B cell (primary cell): ENCODE data around the gene SPEF1. TPM values are rescaled to one million over a fixed set of nuclear protein-coding genes. Genes with fewer than 3 reads are reported as not detected.

Experiments
- ATAC-seq: fragments of 200-7000 bp; cut with Tn5 transposase; one replicate; pipeline ENCODE4 v1.10.0; 2021; ENCODE audit warnings: low read depth, mild to moderate bottlenecking, moderate number of reproducible peaks, moderate library complexity
- CTCF ChIA-PET: fragments of 350-600 bp; sonication (Branson Sonifier 250); formaldehyde crosslinking; loops from one replicate; lab custom pipeline; 2021; ENCODE audit warnings: antibody characterized with exemption, inconsistent platforms; lab: Charles Lee
- POLR2A ChIA-PET: fragments of 350-600 bp; sonication (Branson Sonifier 250); formaldehyde crosslinking; loops from one replicate; lab custom pipeline; 2021; ENCODE audit warnings: antibody characterized with exemption; lab: Charles Lee
- DNase-seq: peaks from one replicate; pipeline ENCODE4 v3.0.0; 2013
- H2AFZ ChIP-seq: 2 replicates; pipeline ENCODE4 v1.6.1; 2012; ENCODE audit warnings: mild to moderate bottlenecking, low read depth, low read length; ENCODE audit not compliant: insufficient read depth, poor library complexity, severe bottlenecking
- H3K27ac ChIP-seq, 2 donors: 1 replicate in 1 of 2; 2 replicates in 1 of 2; pipeline ENCODE4 v1.5.1; 2012 to 2013; ENCODE audit warnings: low read length in 2 of 2, mild to moderate bottlenecking in 2 of 2, moderate library complexity in 1 of 2
- H3K27me3 ChIP-seq, 4 experiments: fragments of 200-600 bp in 1 of 4; sonication (generic) in 1 of 4; replicated peaks in 1 of 4; 1 replicate in 2 of 4; 2 replicates in 2 of 4; pipeline versions ENCODE4 v1.6.1 to v1.7.0; 2013 to 2016; ENCODE audit warnings: low read length in 3 of 4, mild to moderate bottlenecking in 2 of 4, mixed read lengths in 1 of 4, moderate library complexity in 1 of 4; ENCODE audit not compliant: insufficient read depth in 4 of 4, control insufficient read depth in 3 of 4; ENCODE audit errors: control extremely low read depth in 1 of 4
- H3K36me3 ChIP-seq, 2 experiments: replicated peaks in 1 of 2; 1 replicate in 1 of 2; 2 replicates in 1 of 2; pipeline versions ENCODE4 v1.6.1 to v1.7.1; 2013; ENCODE audit warnings: low read length in 1 of 2; ENCODE audit not compliant: insufficient read depth in 2 of 2, control insufficient read depth in 1 of 2; ENCODE audit errors: control extremely low read depth in 1 of 2, extremely low read depth in 1 of 2
- H3K4me1 ChIP-seq, 2 donors: fragments of 200-600 bp in 1 of 2; sonication (generic) in 1 of 2; 1 replicate in 1 of 2; 2 replicates in 1 of 2; pipeline versions ENCODE4 v1.5.1 to v1.6.1; 2013 to 2017; ENCODE audit warnings: low read length in 2 of 2; ENCODE audit not compliant: control insufficient read depth in 2 of 2, insufficient read depth in 2 of 2
- H3K4me2 ChIP-seq: replicated peaks from 2 replicates; pipeline ENCODE3; 2012; ENCODE audit warnings: mild to moderate bottlenecking, low read depth, low read length; ENCODE audit not compliant: poor library complexity, severe bottlenecking
- H3K4me3 ChIP-seq, 5 experiments: fragments of 200-600 bp in 1 of 5; sonication (generic) in 1 of 5; 1 replicate in 3 of 5; 2 replicates in 2 of 5; pipeline versions ENCODE4 v1.5.1 to v1.7.0; 2011 to 2016; ENCODE audit warnings: low read length in 4 of 5, mild to moderate bottlenecking in 4 of 5, low read depth in 2 of 5, control low read depth in 1 of 5, moderate library complexity in 1 of 5; ENCODE audit not compliant: insufficient read depth in 1 of 5; ENCODE audit errors: control extremely low read depth in 1 of 5, extremely low read depth in 1 of 5
- H3K79me2 ChIP-seq: fragments of 200-600 bp; sonication (generic); one replicate; pipeline ENCODE4 v1.6.0; 2016; ENCODE audit warnings: low read length; ENCODE audit not compliant: control insufficient read depth, insufficient read depth
- H3K9ac ChIP-seq: fragments of 200-600 bp; sonication (generic); 2 replicates; pipeline ENCODE4 v1.6.1; 2017; ENCODE audit warnings: mild to moderate bottlenecking, low read length, moderate library complexity
- H3K9me3 ChIP-seq, 3 donors: one replicate each; pipeline versions ENCODE4 v1.6.1 to v1.7.1; 2013; ENCODE audit warnings: low read length in 2 of 3; ENCODE audit not compliant: control insufficient read depth in 2 of 3, insufficient read depth in 1 of 3; ENCODE audit errors: control extremely low read depth in 1 of 3
- H4K20me1 ChIP-seq: 2 replicates; pipeline ENCODE4 v1.6.0; 2012; ENCODE audit warnings: mild to moderate bottlenecking, low read length; ENCODE audit not compliant: insufficient read depth, control insufficient read depth, poor library complexity, severe bottlenecking
- H3K27ac Mint-ChIP-seq: one replicate; pipeline ENCODE4 v1.8.0; 2021; ENCODE audit warnings: mixed read lengths
- H3K27me3 Mint-ChIP-seq: one replicate; pipeline ENCODE4 v1.8.0; 2021; ENCODE audit warnings: mixed read lengths
- H3K4me1 Mint-ChIP-seq: one replicate; pipeline ENCODE4 v1.8.0; 2021; ENCODE audit warnings: mixed read lengths
- H3K4me3 Mint-ChIP-seq: one replicate; pipeline ENCODE4 v1.8.0; 2021; ENCODE audit warnings: mixed read lengths
- H3K9me3 Mint-ChIP-seq: one replicate; pipeline ENCODE4 v1.8.0; 2022; ENCODE audit warnings: mixed read lengths; ENCODE audit not compliant: insufficient read depth
- CTCF ChIP-seq: fragments of 200-600 bp; IDR thresholded peaks from one replicate; pipeline ENCODE4 v1.8.0; 2022; ENCODE audit warnings: antibody characterized with exemption, mild to moderate bottlenecking
- EZH2 ChIP-seq: IDR thresholded peaks from 2 replicates; pipeline ENCODE4 v1.6.1; 2012; ENCODE audit warnings: borderline replicate concordance, low read depth, mild to moderate bottlenecking, moderate library complexity, low read length; ENCODE audit not compliant: insufficient read depth, poor library complexity, severe bottlenecking
- WGBS: methylation state at CpG from one replicate; pipeline ENCODE4 v1.1.5; 2013; ENCODE audit warnings: missing lambda C conversion rate; ENCODE audit not compliant: insufficient coverage; 5-methylcytosine and 5-hydroxymethylcytosine counted together
- intact Hi-C: fragments of 100-400 bp; cut with micrococcal nuclease; formaldehyde crosslinking; loops from one replicate; pipeline ENCODE4 v1.10.0; 2022
- polyA plus RNA-seq: library from polyadenylated mRNA; depleted of rRNA; stranded (reverse); fragments of >200 nt; gene quantifications from 2 replicates; pipeline ENCODE4 v1.2.3, GENCODE V29; 2012
- total RNA-seq, 2 donors: library from RNA; stranded (reverse); fragments of 120-200 nt in 1 of 2; gene quantifications; 1 replicate in 1 of 2; 2 replicates in 1 of 2; pipeline versions ENCODE4 v1.2.3 to v1.2.4, GENCODE V29; 2013 to 2022

SPEF1 gene
- total and polyA plus RNA-seq, 2 donors (not counting 1 experiment from before 2014, with no cell fraction given): not detected

DNA sequence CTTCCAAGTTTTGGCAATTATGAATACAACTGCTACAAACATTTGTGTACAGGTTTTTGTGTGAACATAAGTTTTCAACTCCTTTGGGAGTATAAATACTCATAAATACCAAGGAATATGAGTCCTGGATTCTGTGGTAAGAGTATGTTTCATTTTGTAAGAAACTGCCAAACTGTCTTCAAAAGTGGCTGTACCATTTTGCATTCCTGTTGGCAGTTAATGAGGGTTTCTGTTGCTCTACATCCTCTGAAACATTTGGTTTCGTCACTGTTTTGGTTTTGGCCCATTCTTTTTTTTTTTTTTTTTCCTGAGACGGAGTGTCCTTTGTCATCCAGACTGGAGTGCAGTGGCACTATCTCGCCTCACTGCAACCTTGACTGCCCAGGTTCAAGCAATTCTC is 47.5 kb upstream of the SPEF1 start:
- 96% methylated on average over 3 of the region's 3 CpGs for WGBS
- H3K4me2 ChIP-seq: no peak overlapping the region
- peaks cover 9% of the 10 kb centered on the region for H3K4me1 Mint-ChIP-seq
- no peaks in the 10 kb centered on the region for H3K27me3 ChIP-seq
- TF ChIP-seq CTCF (no peak), EZH2 (no peak)
- ATAC-seq (no peak), DNase-seq (no peak)
- peaks cover 4% of the 10 kb centered on the region for H3K79me2 ChIP-seq
- H3K27ac ChIP-seq: no peak overlapping the region
- no peak overlapping the region for H3K9ac ChIP-seq
- no peaks in the 10 kb centered on the region for H3K9me3 Mint-ChIP-seq
- no peaks in the 10 kb centered on the region for H3K9me3 ChIP-seq
- H3K4me3 Mint-ChIP-seq: no peak overlapping the region
- H2AFZ ChIP-seq: no peak overlapping the region
- peaks cover 0 to 11% of the 10 kb centered on the region in 2 donors for H3K4me1 ChIP-seq
- intact Hi-C loops: no loop called here
- POLR2A ChIA-PET: interaction anchor here (0.7 kb wide), 1 partner anchor 33 kb away, joined by 3 read pairs; no protein-coding TSS in a partner anchor
- no peak overlapping the region for H3K4me3 ChIP-seq
- H3K27me3 Mint-ChIP-seq: no peaks in the 10 kb centered on the region
- H3K36me3 ChIP-seq: peaks cover 3 to 11% of the 10 kb centered on the region in 2 experiments
- H4K20me1 ChIP-seq: no peaks in the 10 kb centered on the region
- H3K27ac Mint-ChIP-seq: no peak overlapping the region
- CTCF ChIA-PET: interaction anchor here (1.2 to 1.5 kb wide), 2 partner anchors 10 to 24 kb away, joined by 4 read pairs; no protein-coding TSS in a partner anchor

- Histone ChIP-seq H2AFZ (no peak overlapping the region), H3K4me2 (no peak overlapping the region), H3K27ac (no peak overlapping the region), H3K4me1 (peaks cover 1 to 14% of the 10 kb centered on the region in 2 donors), H3K9ac (no peak overlapping the region), H3K4me3 (no peak overlapping the region), H3K9me3 (no peaks in the 10 kb centered on the region), H3K27me3 (no peaks in the 10 kb centered on the region), H3K79me2 (peaks cover 13% of the 10 kb centered on the region), H4K20me1 (no peaks in the 10 kb centered on the region), H3K36me3 (peaks cover 3 to 26% of the 10 kb centered on the region in 2 experiments)
- intact Hi-C loops: no loop called here
- Mint-ChIP-seq H3K27me3 (no peaks in the 10 kb centered on the region), H3K9me3 (no peaks in the 10 kb centered on the region), H3K4me1 (peaks cover 15% of the 10 kb centered on the region), H3K4me3 (no peak overlapping the region), H3K27ac (peak overlapping the region; percentile 50)
- DNase-seq (no peak), ATAC-seq (no peak)
- ChIA-PET CTCF (interaction anchor here (0.6 to 1.5 kb wide), 2 partner anchors 56 to 59 kb away, joined by 3 read pairs; partner anchors contain the start of gene ADISSP), POLR2A (no interaction called here)
- 29% methylated on average over 3 of the region's 4 CpGs for WGBS
- no peak for TF ChIP-seq EZH2
- TF ChIP-seq CTCF: no peak
These were observed 45.2 kb upstream of the SPEF1 start for GRCh38 chr20:3826420-3826819.
